ENCODE results near the gene SYT17. TPM values are rescaled to one million over a fixed set of nuclear protein-coding genes. Genes with fewer than 3 reads are reported as not detected.

SYT17 gene
- total RNA-seq, 1 experiment from 2014 or later, result 36.6 TPM

DNA sequence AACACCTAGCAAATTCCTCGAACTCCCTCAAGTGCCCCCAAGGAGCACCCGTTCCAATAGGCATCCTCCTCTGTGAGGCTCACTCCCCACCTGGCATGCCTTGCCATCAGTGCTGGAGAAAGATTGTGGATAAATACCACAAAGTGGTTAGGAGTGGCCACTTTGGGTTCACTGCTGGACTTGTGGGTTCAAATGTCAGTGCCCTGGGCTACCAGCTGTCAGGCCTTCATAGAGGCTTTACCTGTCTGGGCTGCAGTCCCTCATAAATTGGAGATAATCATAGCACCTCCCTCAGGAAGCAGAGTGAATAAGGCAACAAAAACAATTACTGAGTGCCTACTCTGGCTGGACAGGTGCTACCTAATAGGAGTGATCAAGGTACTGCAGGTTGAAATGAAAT, 1.5 kb upstream of the SYT17 start:
- no TSS peak for BruUV-seq (replicated peaks)
- no peaks in the 10 kb centered on the region for H3K9me3 ChIP-seq (ENCODE audit: insufficient read depth, low read depth)
- H3K4me3 ChIP-seq, result no peak overlapping the region
- 0 out of 2 replicates have a peak, but pooled peaks cover 8% of the 10 kb centered on the region for H3K79me2 ChIP-seq (ENCODE audit: low read depth)
- peak; percentile 66 to 78 for DNase-seq
- no peak overlapping the region for H3K27ac ChIP-seq
- H3F3A ChIP-seq (ENCODE audit: insufficient read depth, low read depth), result peaks cover 13% of the 10 kb centered on the region
- TF ChIP-seq EZH2 (IDR thresholded peaks at IDR 0.05; ENCODE audit: low read depth), result no peak
- TF ChIP-seq, protein P1, sequence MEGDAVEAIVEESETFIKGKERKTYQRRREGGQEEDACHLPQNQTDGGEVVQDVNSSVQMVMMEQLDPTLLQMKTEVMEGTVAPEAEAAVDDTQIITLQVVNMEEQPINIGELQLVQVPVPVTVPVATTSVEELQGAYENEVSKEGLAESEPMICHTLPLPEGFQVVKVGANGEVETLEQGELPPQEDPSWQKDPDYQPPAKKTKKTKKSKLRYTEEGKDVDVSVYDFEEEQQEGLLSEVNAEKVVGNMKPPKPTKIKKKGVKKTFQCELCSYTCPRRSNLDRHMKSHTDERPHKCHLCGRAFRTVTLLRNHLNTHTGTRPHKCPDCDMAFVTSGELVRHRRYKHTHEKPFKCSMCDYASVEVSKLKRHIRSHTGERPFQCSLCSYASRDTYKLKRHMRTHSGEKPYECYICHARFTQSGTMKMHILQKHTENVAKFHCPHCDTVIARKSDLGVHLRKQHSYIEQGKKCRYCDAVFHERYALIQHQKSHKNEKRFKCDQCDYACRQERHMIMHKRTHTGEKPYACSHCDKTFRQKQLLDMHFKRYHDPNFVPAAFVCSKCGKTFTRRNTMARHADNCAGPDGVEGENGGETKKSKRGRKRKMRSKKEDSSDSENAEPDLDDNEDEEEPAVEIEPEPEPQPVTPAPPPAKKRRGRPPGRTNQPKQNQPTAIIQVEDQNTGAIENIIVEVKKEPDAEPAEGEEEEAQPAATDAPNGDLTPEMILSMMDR (conservative IDR thresholded peaks at IDR 0.05), result peak; percentile 42; the same call in 1 of the 2 replicates
- no peaks in the 10 kb centered on the region for H3K27me3 ChIP-seq (ENCODE audit: insufficient read depth, low read depth)
- no peak overlapping the region for H2AFZ ChIP-seq
- H3K9me2 ChIP-seq (ENCODE audit: insufficient read depth), result no peaks in the 10 kb centered on the region
- intact Hi-C loops (cut with micrococcal nuclease; ENCODE audit: unreplicated experiment), result loop anchor here (1.0 to 5.0 kb wide), 2 partner anchors 80 to 721 kb away; no protein-coding TSS in a partner anchor
- ChIA-PET CTCF (interaction anchor here (0.6 kb wide), 1 partner anchor 30 kb away, joined by 5 read pairs; no protein-coding TSS in a partner anchor), POLR2A (ENCODE audit: unreplicated experiment) (no interaction called here)
- H3K4me1 ChIP-seq (replicated peaks; ENCODE audit: insufficient read depth), result peaks cover 33% of the 10 kb centered on the region
- H3K36me3 ChIP-seq (ENCODE audit: low read depth), result no peaks in the 10 kb centered on the region
- no peaks in the 10 kb centered on the region for H4K20me1 ChIP-seq (ENCODE audit: insufficient read depth)
- no peak overlapping the region for H3K4me2 ChIP-seq

DNA sequence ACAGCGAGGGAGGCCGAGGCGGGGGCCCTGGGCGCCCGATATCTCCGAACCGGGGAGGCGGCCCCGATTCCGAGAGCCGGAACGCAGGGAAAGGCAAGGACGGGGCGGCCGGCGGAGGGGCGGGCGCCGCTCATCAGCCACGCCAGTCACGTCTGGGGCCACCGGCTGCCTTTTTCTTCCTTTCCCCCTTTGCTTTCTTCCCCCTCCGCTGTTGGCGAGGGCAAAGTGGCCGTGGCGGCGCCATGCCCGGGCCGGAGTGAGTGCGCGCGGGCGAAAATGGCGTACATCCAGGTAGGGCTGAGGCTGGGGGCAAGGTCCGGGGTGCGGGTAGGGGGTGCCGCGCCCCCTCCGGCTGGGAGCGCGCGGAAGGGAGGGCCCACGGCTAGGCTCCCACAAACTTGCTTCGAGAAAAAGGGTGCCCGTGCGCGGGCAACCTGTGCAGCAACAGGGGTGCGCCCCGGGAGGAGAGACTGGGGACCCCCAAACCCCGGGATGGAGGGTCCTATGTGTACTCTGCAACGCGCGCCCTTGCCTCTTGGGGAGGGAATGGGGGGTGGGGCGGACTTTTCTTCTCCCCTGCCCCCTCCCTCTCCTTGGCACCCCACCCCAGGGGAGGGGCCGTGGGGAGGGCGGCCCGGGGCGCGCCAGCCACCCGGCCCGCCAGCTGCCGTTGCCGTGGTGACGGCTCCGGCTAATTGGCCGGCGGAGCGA, 486 bp downstream of the SYT17 start:
- no peak for TF ChIP-seq EZH2 (IDR thresholded peaks at IDR 0.05; ENCODE audit: low read depth)
- ChIA-PET POLR2A (ENCODE audit: unreplicated experiment) (interaction anchor here (0.6 to 0.9 kb wide), 3 partner anchors 53 to 378 kb away, joined by 3 to 5 read pairs (median 4); partner anchors contain the start of gene RPS15A), CTCF (no interaction called here)
- intact Hi-C loops (cut with micrococcal nuclease; ENCODE audit: unreplicated experiment), result loop anchor here (1.0 to 5.0 kb wide), 2 partner anchors 334 to 719 kb away; no protein-coding TSS in a partner anchor
- H3K36me3 ChIP-seq (ENCODE audit: low read depth), result no peaks in the 10 kb centered on the region
- no peaks in the 10 kb centered on the region for H4K20me1 ChIP-seq (ENCODE audit: insufficient read depth)
- H3K4me1 ChIP-seq (replicated peaks; ENCODE audit: insufficient read depth), result peaks cover 33% of the 10 kb centered on the region
- H3K4me3 ChIP-seq, result peak overlapping the region; percentile 96
- H2AFZ ChIP-seq, result peak overlapping the region; percentile 91
- H3K9me2 ChIP-seq (ENCODE audit: insufficient read depth), result no peaks in the 10 kb centered on the region
- DNase-seq, result peak in 1 of 2 experiments; percentile 74
- H3F3A ChIP-seq (ENCODE audit: insufficient read depth, low read depth), result peaks cover 13% of the 10 kb centered on the region
- H3K27ac ChIP-seq, result no peak overlapping the region
- peak overlapping the region; percentile 94 for H3K4me2 ChIP-seq
- no peaks in the 10 kb centered on the region for H3K9me3 ChIP-seq (ENCODE audit: insufficient read depth, low read depth)
- H3K27me3 ChIP-seq (ENCODE audit: insufficient read depth, low read depth), result no peaks in the 10 kb centered on the region
- BruUV-seq (replicated peaks), result no TSS peak
- H3K79me2 ChIP-seq (ENCODE audit: low read depth), result 0 out of 2 replicates have a peak, but pooled peaks cover 8% of the 10 kb centered on the region

DNA sequence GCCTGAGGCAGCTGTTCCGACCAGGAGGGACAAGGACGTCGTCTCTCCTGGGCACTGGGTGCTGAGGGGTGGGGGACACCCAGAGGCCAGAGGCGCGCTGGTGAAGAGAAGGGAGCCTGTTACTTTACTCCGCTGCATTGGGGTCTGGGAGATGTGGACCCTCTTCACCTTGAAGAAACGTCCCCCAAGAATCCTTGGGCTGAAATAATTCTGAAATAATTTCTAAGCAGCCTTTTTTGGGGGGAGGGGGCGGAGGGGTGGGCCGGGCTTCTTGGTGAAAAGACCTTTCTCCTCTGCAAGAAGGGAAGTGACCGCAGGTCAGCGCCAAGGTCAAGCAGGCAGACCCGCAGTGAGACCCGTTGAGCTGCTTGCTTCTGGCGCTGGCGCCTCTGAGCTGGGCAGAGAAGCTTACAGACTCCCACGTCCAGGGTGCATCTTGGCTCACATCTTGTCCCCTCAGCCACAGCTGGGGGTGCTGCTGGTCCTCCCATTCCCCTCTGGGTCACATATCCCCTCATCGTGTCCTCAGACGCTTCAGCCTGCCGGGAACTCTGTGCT, 1.1 kb downstream of the SYT17 start:
- TF ChIP-seq EZH2 (IDR thresholded peaks at IDR 0.05; ENCODE audit: low read depth), result no peak
- TF ChIP-seq, protein P1 (conservative IDR thresholded peaks at IDR 0.05), result no peak
- CTCF ChIA-PET, result interaction anchor here (0.8 kb wide), 1 partner anchor 9 kb away, joined by 4 read pairs; no protein-coding TSS in a partner anchor
- Histone ChIP-seq H3K4me3 (peak overlapping the region; percentile 96), H3K27me3 (ENCODE audit: insufficient read depth, low read depth) (no peaks in the 10 kb centered on the region), H3F3A (ENCODE audit: insufficient read depth, low read depth) (peaks cover 13% of the 10 kb centered on the region), H3K9me2 (ENCODE audit: insufficient read depth) (no peaks in the 10 kb centered on the region), H3K79me2 (ENCODE audit: low read depth) (0 out of 2 replicates have a peak, but pooled peaks cover 8% of the 10 kb centered on the region), H4K20me1 (ENCODE audit: insufficient read depth) (no peaks in the 10 kb centered on the region), H3K4me2 (peak overlapping the region; percentile 94), H3K4me1 (replicated peaks; ENCODE audit: insufficient read depth) (peaks cover 33% of the 10 kb centered on the region), H2AFZ (peak overlapping the region; percentile 91), H3K27ac (no peak overlapping the region), H3K36me3 (ENCODE audit: low read depth) (no peaks in the 10 kb centered on the region), H3K9me3 (ENCODE audit: insufficient read depth, low read depth) (no peaks in the 10 kb centered on the region)
- BruUV-seq (replicated peaks), result no TSS peak
- intact Hi-C loops (cut with micrococcal nuclease; ENCODE audit: unreplicated experiment), result loop anchor here (5.0 kb wide), 1 partner anchor 718 kb away; no protein-coding TSS in a partner anchor
- POLR2A ChIA-PET (ENCODE audit: unreplicated experiment), result interaction anchor here (0.6 to 0.9 kb wide), 3 partner anchors 54 to 379 kb away, joined by 3 to 5 read pairs (median 4); partner anchors contain the start of gene RPS15A
- DNase-seq, result no peak

Data from PC-9 (cell line).